ENCODE data around the gene SLC39A11. TPM values are rescaled to one million over a fixed set of nuclear protein-coding genes. Genes with fewer than 3 reads are reported as not detected.
A peak's percentile ranks its signal among the peaks of the same experiment; 100 is the strongest.

The SLC39A11 gene
- total RNA-seq, 1 experiment from 2014 or later: 15.8 TPM

DNA sequence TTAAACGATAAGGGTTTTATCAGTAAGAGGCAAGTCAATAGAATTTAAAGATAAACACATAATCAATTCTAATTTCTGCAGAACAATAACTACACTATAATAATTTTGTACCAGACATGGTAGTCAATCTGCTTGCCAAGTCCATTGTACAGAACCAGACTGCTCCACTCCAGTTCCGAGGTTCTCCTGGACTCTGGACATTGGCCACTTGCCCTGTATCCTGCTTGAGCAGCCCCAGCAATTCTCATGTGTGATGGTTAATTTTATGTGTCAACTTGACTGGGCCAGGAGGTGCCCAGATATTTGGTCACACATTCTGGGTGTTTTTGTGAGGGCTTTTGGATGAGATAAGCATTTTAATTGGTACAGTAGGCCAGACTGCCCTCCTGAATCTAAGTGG lies 384.6 kb downstream of the SLC39A11 start:
- CTCF ChIA-PET: no interaction called here
- BruUV-seq (replicated peaks): no TSS peak
- Mint-ChIP-seq H3K4me3 (ENCODE audit: unreplicated experiment) (no peak overlapping the region), H3K36me3 (ENCODE audit: insufficient read depth, unreplicated experiment) (peaks cover 16% of the 10 kb centered on the region), H3K27ac (ENCODE audit: low read depth, unreplicated experiment) (no peak overlapping the region), H3K27me3 (ENCODE audit: insufficient read depth, unreplicated experiment) (no peaks in the 10 kb centered on the region), H3K4me1 (ENCODE audit: insufficient read depth, unreplicated experiment) (peaks cover 21% of the 10 kb centered on the region), H3K9me3 (ENCODE audit: unreplicated experiment) (peaks cover 7% of the 10 kb centered on the region)
- no peak for TF ChIP-seq CTCF (IDR thresholded peaks at IDR 0.05; ENCODE audit: unreplicated experiment)
- intact Hi-C loops (cut with micrococcal nuclease): no loop called here
- DNase-seq (ENCODE audit: unreplicated experiment): no peak
- POLR2A ChIA-PET: no interaction called here

GRCh38 chr17:72706396-72706981 lies 386.0 kb downstream of the SLC39A11 start:
- CTCF ChIA-PET: interaction anchor here (0.7 to 1.2 kb wide), 2 partner anchors 21 to 149 kb away, joined by 3 read pairs; no protein-coding TSS in a partner anchor
- Mint-ChIP-seq H3K4me3 (ENCODE audit: unreplicated experiment) (no peak overlapping the region), H3K4me1 (ENCODE audit: insufficient read depth, unreplicated experiment) (peaks cover 28% of the 10 kb centered on the region), H3K36me3 (ENCODE audit: insufficient read depth, unreplicated experiment) (peaks cover 10% of the 10 kb centered on the region), H3K27me3 (ENCODE audit: insufficient read depth, unreplicated experiment) (no peaks in the 10 kb centered on the region), H3K27ac (ENCODE audit: low read depth, unreplicated experiment) (peak overlapping the region; percentile 12), H3K9me3 (ENCODE audit: unreplicated experiment) (peaks cover 7% of the 10 kb centered on the region)
- no peak for TF ChIP-seq CTCF (IDR thresholded peaks at IDR 0.05; ENCODE audit: unreplicated experiment)
- POLR2A ChIA-PET: interaction anchor here (2.0 kb wide), 1 partner anchor 10 kb away, joined by 4 read pairs; no protein-coding TSS in a partner anchor
- BruUV-seq (replicated peaks): no TSS peak
- no peak for DNase-seq (ENCODE audit: unreplicated experiment)
- intact Hi-C loops (cut with micrococcal nuclease): no loop called here

DNA sequence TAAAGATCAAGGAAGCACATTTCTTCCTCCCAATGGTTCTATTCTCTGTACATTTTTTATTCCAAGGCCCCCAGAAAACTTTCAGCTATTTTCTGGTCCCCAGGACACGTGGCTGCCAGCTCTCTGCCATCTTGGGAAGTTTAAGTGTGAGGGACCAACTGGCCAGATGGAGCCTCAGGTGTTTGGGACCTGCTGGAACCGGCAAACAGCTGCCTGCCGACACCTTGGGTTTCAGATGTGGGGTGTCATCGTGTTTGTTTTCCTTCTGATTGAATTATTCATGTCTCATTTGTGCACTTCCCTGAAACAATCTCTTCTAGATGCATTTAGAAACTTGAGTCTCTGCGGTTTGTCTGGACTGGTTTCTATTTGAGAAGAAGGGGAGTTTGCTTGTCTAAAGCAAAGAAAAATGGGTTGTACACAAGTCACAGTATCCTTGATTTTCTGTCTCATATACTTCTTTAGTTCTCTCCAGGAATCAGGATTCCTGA lies 386.5 kb downstream of the SLC39A11 start:
- Mint-ChIP-seq H3K4me3 (ENCODE audit: unreplicated experiment) (no peak overlapping the region), H3K27ac (ENCODE audit: low read depth, unreplicated experiment) (no peak overlapping the region), H3K9me3 (ENCODE audit: unreplicated experiment) (peaks cover 3% of the 10 kb centered on the region), H3K36me3 (ENCODE audit: insufficient read depth, unreplicated experiment) (peaks cover 6% of the 10 kb centered on the region), H3K27me3 (ENCODE audit: insufficient read depth, unreplicated experiment) (no peaks in the 10 kb centered on the region), H3K4me1 (ENCODE audit: insufficient read depth, unreplicated experiment) (peaks cover 25% of the 10 kb centered on the region)
- no peak for TF ChIP-seq CTCF (IDR thresholded peaks at IDR 0.05; ENCODE audit: unreplicated experiment)
- ChIA-PET CTCF (interaction anchor here (0.7 to 1.2 kb wide), 2 partner anchors 22 to 149 kb away, joined by 3 read pairs; no protein-coding TSS in a partner anchor), POLR2A (interaction anchor here (0.7 to 2.0 kb wide), 2 partner anchors 10 to 27 kb away, joined by 3 to 4 read pairs; no protein-coding TSS in a partner anchor)
- BruUV-seq (replicated peaks): no TSS peak
- no peak for DNase-seq (ENCODE audit: unreplicated experiment)
- intact Hi-C loops (cut with micrococcal nuclease): no loop called here

GRCh38 chr17:72702998-72703397 lies 389.5 kb downstream of the SLC39A11 start:
- intact Hi-C loops (cut with micrococcal nuclease): no loop called here
- ChIA-PET POLR2A (interaction anchor here (0.6 kb wide), 1 partner anchor 20 kb away, joined by 3 read pairs; no protein-coding TSS in a partner anchor), CTCF (interaction anchor here (0.6 to 3.2 kb wide), 4 partner anchors 19 to 140 kb away, joined by 3 to 10 read pairs (median 4); no protein-coding TSS in a partner anchor)
- H3K4me1 Mint-ChIP-seq (ENCODE audit: insufficient read depth, unreplicated experiment): peaks cover 24% of the 10 kb centered on the region
- H3K9me3 Mint-ChIP-seq (ENCODE audit: unreplicated experiment): peaks cover 7% of the 10 kb centered on the region
- H3K36me3 Mint-ChIP-seq (ENCODE audit: insufficient read depth, unreplicated experiment): no peaks in the 10 kb centered on the region
- H3K27ac Mint-ChIP-seq (ENCODE audit: low read depth, unreplicated experiment): no peak overlapping the region
- H3K27me3 Mint-ChIP-seq (ENCODE audit: insufficient read depth, unreplicated experiment): no peaks in the 10 kb centered on the region
- no peak overlapping the region for H3K4me3 Mint-ChIP-seq (ENCODE audit: unreplicated experiment)
- TF ChIP-seq CTCF (IDR thresholded peaks at IDR 0.05; ENCODE audit: unreplicated experiment): no peak
- BruUV-seq (replicated peaks): no TSS peak
- peak; percentile 65 for DNase-seq (ENCODE audit: unreplicated experiment)
